Retina (tissue), 1 donor: Measurements from ENCODE around the gene FNDC3B.
A peak's percentile ranks its signal among the peaks of the same experiment; 100 is the strongest.

Experiments used
- DNase-seq: peaks from one replicate; pipeline ENCODE4 v3.0.0-alpha.2; 2016

The FNDC3B gene

DNA sequence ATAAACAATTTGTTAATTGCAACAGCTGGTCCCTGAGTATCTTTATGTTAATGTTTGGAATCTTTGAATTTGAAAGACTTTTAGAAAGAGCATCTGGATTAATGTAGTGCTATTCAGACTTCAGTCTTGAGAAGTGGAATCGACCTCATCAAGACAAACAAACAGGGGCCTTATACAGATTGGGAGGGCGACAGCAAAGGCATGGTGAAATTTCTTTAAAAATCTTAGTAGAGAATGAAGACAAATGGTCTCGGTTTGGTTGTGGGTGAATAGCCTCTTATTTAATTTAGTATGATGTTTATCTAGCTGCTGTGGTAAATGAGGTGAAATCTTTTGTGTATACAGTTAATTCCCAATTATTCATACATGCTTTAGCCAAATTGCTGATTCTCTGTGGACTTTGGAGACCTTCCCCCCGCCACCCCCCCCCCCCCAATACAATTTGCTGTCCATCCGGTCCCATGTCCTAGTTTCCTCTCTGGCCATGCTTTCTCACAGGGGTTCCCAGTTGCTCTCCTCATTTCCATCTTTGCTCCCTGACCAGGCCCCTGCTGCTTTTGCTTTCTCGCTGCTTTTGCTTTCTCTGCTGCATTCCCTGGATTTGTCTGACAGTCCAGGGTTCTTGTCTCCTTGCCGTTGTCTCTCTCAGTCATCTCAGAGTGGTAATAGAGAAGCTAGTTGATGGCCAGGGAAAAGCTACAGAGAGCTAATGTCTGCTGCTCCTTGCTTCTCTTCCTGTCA is 135.3 kb downstream of the FNDC3B start:
- DNase-seq, result no peak

DNA sequence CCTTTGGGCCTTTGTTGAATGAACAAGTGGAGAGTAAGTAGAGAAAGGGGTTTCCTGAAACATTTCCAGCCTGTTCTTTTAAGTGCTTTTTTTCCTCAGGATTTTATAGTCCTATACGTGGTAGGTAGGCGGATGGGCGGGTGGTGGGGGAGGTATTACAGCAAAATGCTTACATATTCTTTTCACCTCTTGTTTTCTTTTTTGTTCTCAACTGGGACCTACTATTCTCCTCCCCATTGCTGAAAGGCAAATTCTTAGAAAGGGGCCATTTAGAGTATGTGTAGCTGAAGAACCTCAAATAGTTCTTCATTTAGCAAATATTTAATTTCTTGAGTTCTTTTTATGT is 135.8 kb downstream of the FNDC3B start:
- no peak for DNase-seq

DNA sequence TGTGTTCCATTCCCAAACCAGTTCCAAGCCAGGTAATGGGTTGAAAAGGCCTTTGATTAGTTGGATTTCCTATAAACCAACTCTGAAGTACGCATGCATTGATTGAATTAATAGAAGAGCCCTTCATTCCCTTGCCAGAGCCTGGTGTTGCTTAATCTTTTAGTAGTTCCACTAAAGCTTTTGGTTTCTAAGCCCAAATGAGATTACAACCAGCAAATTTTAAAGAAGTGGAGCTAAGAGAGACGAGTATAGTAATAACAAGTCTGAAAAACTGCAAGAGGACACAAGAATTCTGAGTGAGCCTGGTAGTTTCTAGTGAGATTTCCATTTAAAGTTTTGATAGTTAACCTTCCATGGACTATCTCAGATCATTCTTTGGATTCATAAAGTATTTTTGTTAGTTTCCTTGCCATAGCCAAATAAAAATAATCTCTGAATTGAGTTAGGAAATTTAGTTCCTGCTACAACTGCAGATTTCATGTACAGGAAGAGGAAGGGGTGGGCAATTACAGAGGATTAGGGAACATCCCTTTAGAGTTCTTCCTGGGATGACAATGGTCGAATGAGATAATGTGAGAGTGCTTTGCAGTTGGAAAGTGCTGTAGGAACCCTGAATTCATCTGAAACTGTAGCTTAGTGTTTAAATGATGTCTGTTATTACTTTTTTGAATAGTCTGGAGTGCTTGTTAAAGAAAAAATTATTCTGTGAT is 136.8 kb downstream of the FNDC3B start:
- DNase-seq, result no peak

GRCh38 chr3:172177046-172177445 is 137.7 kb downstream of the FNDC3B start:
- DNase-seq, result no peak

GRCh38 chr3:172177803-172178316 is 138.5 kb downstream of the FNDC3B start:
- DNase-seq, result no peak

DNA sequence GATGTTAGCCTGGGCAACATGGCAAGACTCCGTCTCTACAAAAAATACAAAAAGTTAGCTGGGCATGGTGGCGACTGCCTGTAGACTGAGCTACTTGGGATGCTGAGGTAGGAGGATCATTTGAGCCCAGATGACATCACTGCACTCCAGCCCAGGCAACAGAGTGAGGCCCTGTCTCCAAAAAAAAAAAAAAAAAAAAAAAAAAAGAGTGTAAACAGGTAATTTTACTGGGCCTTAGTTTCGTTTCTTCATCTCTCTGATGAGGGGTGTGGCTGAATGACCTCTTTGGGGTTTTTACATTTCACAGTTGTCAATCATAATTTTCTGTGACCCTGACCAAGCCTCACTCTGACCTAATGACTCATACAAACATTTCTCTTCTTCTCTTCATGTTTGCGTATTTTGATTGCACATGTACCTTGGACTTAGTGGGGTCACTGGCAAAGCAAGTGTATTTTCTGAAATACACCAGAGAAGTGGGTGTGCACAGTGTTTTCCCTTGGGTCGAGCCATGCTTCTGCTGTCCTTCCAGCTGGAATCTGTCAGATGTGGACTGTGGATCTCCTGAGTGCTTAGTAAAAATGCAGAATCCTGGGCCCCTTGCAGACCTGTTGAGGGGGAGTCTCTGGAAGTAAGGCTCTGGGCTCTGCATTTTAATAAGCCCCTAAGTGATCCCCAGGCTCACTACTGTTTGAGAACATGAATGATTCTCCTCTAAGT is 140.5 kb downstream of the FNDC3B start:
- DNase-seq, result no peak

DNA sequence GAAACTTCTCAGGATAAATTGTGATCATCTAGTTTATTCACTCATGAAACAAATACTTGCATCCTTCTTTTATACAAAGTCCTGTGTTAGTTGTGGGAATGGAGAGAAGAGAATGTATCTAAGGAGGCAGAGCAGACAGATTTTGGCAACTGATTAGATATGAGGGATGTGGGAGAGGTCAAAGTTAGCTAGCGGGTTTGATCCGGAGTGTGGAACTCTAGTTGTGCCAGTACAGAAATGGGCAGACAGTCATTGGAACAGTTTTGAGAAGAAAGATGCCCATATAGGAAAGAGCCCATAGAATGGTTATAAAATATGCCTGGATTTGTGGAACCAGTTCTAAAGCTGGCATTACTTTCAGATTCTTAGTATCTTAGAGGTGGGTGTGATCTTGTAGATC is 141.1 kb downstream of the FNDC3B start:
- no peak for DNase-seq

DNA sequence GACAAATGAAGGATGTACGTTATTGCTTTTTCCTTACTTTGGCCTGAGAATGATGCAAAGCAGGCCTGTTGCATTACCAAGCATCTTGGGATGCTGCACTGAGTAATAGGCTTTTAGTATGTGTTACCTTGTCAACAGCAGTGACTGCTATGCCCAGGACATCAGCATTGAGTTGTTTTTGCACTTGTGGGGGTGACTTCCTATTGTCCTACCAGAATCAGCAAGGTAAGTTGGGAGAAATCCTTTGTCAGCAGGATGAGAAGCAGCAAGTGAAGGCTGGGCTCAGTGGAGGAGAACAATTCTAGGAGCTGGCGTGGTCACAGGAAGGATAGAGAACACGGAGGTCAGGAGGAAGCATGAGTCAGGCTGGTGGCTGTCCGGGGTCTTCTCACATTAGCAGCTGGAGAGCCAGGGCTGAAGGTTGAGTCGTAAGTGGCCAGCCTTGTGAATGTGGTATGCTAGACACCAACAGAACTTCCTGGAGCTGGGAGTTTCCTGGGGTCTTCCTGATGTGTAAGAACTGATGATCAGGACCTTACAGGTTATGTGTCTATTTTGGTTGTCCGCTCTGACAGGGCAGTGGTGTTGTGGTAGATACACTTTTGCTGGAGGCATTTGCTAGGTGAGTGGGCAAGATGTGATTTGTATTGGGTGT is 142.7 kb downstream of the FNDC3B start:
- peak; percentile 17 for DNase-seq

GRCh38 chr3:172182797-172183196 is 143.4 kb downstream of the FNDC3B start:
- DNase-seq, result peak; percentile 20

DNA sequence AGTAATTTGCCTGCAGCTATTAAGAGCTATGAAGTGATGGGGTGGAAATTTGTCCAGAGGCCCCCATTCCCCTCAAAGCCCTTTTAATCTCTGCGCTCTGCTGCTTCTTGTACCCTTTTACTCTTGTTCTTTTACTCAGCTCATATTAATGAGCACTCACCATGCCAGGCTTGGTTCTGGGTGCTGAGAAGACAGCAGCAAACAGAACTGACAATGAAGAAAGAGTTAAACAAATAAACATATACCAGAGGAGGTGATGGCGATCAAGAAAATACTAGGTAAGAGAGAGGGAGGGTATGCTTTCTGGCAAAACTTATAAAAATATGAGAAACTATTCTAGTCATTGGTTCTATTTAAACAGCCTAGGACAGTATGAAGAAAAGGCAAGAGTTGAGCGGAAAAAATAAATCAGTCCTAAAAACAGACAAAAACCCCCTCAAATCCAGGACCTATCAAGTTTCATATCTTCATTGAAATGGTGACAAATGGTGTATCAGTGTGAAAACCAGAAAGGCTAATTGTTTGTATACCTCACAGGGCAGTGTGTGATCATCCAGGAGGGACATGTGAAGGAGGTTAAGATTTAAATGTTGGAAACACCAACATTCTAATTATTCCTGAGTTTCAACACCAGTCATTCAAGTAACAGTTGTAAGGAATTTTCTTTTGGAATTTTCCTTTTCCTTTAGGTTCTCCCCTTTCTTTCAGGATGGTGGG is 144.9 kb downstream of the FNDC3B start:
- DNase-seq, result no peak

- no peak for DNase-seq
Observed at GRCh38 chr3:172185907-172186306, 146.5 kb downstream of the FNDC3B start.

DNA sequence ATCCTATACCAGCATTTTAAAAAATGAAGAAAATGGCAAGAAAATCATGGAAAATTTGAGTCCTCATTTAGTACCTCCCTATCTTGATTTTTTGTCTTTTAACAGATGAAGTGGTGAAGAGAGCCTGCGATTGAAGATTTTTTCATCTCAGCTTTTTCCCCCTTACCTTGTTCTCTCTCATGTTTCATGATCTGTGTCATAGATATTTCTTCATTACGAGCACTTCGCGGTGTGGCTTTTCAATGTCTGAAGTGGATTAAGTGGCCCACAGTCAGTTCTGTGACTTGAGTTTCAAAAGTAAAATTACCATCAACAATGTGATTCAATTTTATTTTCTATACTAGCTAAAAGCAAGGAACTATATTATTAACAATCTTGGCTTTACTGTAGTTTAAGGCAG is 147.2 kb downstream of the FNDC3B start:
- no peak for DNase-seq

- no peak for DNase-seq
Observed at GRCh38 chr3:172187511-172187910, 148.1 kb downstream of the FNDC3B start.

GRCh38 chr3:172188511-172188910 is 149.1 kb downstream of the FNDC3B start:
- no peak for DNase-seq

GRCh38 chr3:172189213-172189612 is 149.8 kb downstream of the FNDC3B start:
- DNase-seq, result no peak

GRCh38 chr3:172189987-172190603 is 150.7 kb downstream of the FNDC3B start:
- no peak for DNase-seq

DNA sequence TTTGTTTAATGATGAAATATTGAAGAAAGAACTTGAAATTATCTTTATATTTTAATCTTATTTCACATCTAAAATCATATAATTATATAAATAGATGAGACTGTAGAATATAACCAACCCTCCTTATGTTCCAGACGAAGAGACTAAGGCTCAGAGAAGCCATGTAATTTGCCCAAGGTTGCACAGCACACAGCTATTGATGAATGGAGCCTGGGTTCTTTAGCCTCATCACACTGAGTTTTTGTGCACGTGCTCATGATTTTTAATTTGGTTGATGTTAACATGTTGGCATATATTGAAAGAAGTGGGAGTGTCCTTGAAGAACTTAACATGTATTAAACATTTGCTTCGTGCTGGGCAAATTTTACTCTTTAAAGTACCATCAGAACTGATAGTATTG is 151.6 kb downstream of the FNDC3B start:
- no peak for DNase-seq

DNA sequence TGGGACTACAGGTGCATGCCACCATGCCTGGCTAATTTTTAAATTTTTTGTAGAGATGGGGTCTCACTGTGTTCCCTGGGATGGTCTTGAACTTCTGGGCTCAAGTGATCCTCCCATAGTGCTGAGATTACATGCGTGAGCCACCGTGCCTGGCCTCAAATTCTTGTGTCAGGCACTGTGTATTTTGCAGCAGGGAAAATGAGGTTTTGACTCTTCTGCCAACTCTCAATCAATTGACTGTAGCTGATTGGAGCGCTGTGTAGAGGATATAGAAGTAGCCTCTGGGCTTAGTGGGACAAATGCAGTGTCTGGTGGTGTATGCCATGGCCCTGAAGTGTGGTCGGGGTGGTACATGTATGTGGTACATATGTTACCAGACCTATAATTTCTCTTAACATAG is 152.3 kb downstream of the FNDC3B start:
- no peak for DNase-seq

GRCh38 chr3:172192830-172193415 is 153.5 kb downstream of the FNDC3B start:
- DNase-seq, result no peak

DNA sequence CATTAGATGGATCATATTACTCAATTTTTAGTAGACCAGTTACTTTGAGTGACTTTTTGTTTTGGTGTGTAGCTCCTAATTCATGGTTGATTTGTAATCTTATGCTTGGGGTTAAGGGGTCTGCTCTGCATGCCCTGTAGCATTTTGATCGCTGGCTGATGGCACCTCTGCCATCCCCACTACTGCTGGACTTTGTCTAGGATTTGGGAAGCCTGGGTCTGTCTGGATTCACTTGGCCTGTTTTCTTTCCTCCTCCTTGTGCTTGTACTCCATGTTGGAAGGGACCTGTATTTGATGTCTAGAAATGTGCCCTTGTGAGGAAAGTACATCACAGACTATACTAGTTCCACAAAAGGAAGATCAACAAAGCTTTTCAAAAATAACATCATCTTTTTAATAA is 154.1 kb downstream of the FNDC3B start:
- no peak for DNase-seq

GRCh38 chr3:172194702-172195406 is 155.5 kb downstream of the FNDC3B start:
- DNase-seq, result peak; percentile 32
